DND-41 (cell line): ENCODE results near the gene CTIF.

Experiments
- ATAC-seq: fragments of 200-7000 bp; cut with Tn5 transposase; 3 replicates; pipeline ENCODE4 v1.9.1; 2021; ENCODE audit warnings: low read depth; ENCODE audit not compliant: insufficient read depth
- DNase-seq: peaks from one replicate; pipeline ENCODE4 v3.0.0-alpha.2; 2020
- H2AFZ ChIP-seq: 2 replicates; pipeline ENCODE4 v1.6.0; 2012; ENCODE audit warnings: low read depth, low read length
- H3K27ac ChIP-seq: 2 replicates; pipeline ENCODE4 v1.5.1; 2012; ENCODE audit warnings: low read length, inconsistent platforms
- H3K27me3 ChIP-seq: fragments of 200-600 bp; sonication (generic); 2 replicates; pipeline ENCODE4 v1.6.0; 2012; ENCODE audit warnings: low read length, mild to moderate bottlenecking, inconsistent platforms; ENCODE audit not compliant: insufficient read depth, poor library complexity
- H3K36me3 ChIP-seq: 2 replicates; pipeline ENCODE4 v1.5.1; 2012; ENCODE audit warnings: low read length, inconsistent platforms; ENCODE audit not compliant: insufficient read depth
- H3K4me1 ChIP-seq: 2 replicates; pipeline ENCODE4 v1.5.1; 2012; ENCODE audit warnings: mild to moderate bottlenecking, low read length; ENCODE audit not compliant: insufficient read depth
- H3K4me2 ChIP-seq: 2 replicates; pipeline ENCODE4 v1.6.0; 2012; ENCODE audit warnings: mild to moderate bottlenecking, moderate library complexity, low read length, inconsistent platforms; ENCODE audit not compliant: insufficient read depth
- H3K4me3 ChIP-seq, 2 experiments: fragments of 200-600 bp in 1 of 2; shearing (Covaris generic) in 1 of 2; 2 replicates each; pipeline ENCODE4 v1.5.1; 2012 to 2016; ENCODE audit warnings: inconsistent platforms in 2 of 2, low read length in 2 of 2, mild to moderate bottlenecking in 2 of 2, low read depth in 1 of 2, moderate library complexity in 1 of 2
- H3K79me2 ChIP-seq: 2 replicates; pipeline ENCODE4 v1.6.0; 2012; ENCODE audit warnings: low read length, inconsistent platforms; ENCODE audit not compliant: insufficient read depth
- H3K9ac ChIP-seq: 2 replicates; pipeline ENCODE4 v1.6.0; 2012; ENCODE audit warnings: low read depth, mild to moderate bottlenecking, inconsistent platforms, low read length, moderate library complexity
- H3K9me3 ChIP-seq: 2 replicates; pipeline ENCODE4 v1.5.1; 2012; ENCODE audit warnings: low read length, moderate library complexity, mild to moderate bottlenecking, inconsistent platforms; ENCODE audit not compliant: insufficient read depth, severe bottlenecking
- H4K20me1 ChIP-seq: 2 replicates; pipeline ENCODE4 v1.6.0; 2012; ENCODE audit warnings: low read length; ENCODE audit not compliant: insufficient read depth
- CTCF ChIP-seq: IDR thresholded peaks from 2 replicates; pipeline ENCODE4 v1.5.1; 2012; ENCODE audit warnings: borderline replicate concordance, low read length, moderate library complexity, mild to moderate bottlenecking; ENCODE audit not compliant: poor library complexity, severe bottlenecking; ENCODE audit errors: extremely low read depth
- EZH2 ChIP-seq: IDR thresholded peaks from 3 replicates; pipeline ENCODE4 v1.6.1; 2012; ENCODE audit warnings: borderline replicate concordance, low read depth, mild to moderate bottlenecking, moderate library complexity, low read length, inconsistent platforms; ENCODE audit not compliant: severe bottlenecking

CTIF gene

DNA sequence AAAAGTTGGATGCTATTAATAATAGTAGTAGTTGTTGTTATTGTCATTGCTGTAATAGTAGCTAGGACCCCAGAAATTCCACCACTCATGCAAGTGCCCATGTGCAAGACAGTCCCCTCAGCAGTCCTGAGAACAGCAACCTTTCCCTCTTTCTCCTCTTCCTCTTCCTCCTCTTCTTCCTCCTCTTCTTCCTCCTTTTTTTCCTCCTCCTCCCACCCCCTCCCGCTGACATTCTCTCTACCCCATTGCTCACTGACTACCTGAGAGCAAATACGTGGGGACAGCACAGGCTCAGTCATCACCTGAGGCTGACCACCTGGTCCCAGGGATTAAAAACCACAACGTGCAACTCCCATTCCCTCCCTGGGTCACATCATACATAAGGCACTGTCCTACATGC is 370.1 kb downstream of the CTIF start:
- no peak for DNase-seq
- no peak for ATAC-seq
- Histone ChIP-seq H3K4me1 (peaks cover 8% of the 10 kb centered on the region), H4K20me1 (no peaks in the 10 kb centered on the region), H3K9me3 (no peaks in the 10 kb centered on the region), H3K79me2 (no peaks in the 10 kb centered on the region), H2AFZ (no peak overlapping the region), H3K27me3 (no peaks in the 10 kb centered on the region), H3K9ac (no peak overlapping the region), H3K4me3 (no peak overlapping the region), H3K27ac (no peak overlapping the region), H3K4me2 (no peak overlapping the region), H3K36me3 (no peaks in the 10 kb centered on the region)
- TF ChIP-seq CTCF = no peak
- TF ChIP-seq EZH2 = no peak

DNA sequence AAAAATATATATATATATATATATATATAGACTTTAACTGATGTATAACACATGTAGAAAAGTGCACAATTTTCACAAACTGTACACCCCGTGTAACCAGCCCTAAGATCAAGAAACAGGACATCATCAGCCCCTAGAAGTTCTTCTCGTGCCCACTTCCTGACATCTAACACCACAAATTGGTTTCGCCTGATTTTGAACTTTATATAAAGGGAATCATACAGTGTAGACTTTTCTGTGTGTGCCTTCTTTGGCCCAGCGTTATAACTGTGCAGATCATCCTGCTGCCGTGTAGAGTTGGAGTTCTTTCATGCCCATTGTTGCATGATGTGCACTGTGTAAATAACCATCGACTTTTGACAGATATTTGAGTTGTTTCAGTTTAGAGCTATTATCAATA is 370.9 kb downstream of the CTIF start:
- peaks cover 8% of the 10 kb centered on the region for H3K4me1 ChIP-seq
- no peaks in the 10 kb centered on the region for H3K27me3 ChIP-seq
- no peak overlapping the region for H2AFZ ChIP-seq
- no peak overlapping the region for H3K27ac ChIP-seq
- no peak overlapping the region for H3K4me3 ChIP-seq
- H3K9ac ChIP-seq = no peak overlapping the region
- TF ChIP-seq CTCF (no peak), EZH2 (no peak)
- no peaks in the 10 kb centered on the region for H3K79me2 ChIP-seq
- no peak overlapping the region for H3K4me2 ChIP-seq
- DNase-seq (peak; percentile 23), ATAC-seq (peak; percentile 86)
- no peaks in the 10 kb centered on the region for H3K36me3 ChIP-seq
- no peaks in the 10 kb centered on the region for H4K20me1 ChIP-seq
- H3K9me3 ChIP-seq = no peaks in the 10 kb centered on the region

GRCh38 chr18:48910972-48911545 is 372.2 kb downstream of the CTIF start:
- H3K9me3 ChIP-seq = no peaks in the 10 kb centered on the region
- H3K79me2 ChIP-seq = no peaks in the 10 kb centered on the region
- no peak overlapping the region for H3K4me2 ChIP-seq
- H3K36me3 ChIP-seq = no peaks in the 10 kb centered on the region
- no peak overlapping the region for H2AFZ ChIP-seq
- ATAC-seq = no peak
- no peak for TF ChIP-seq CTCF
- TF ChIP-seq EZH2 = no peak
- no peak for DNase-seq
- H3K4me1 ChIP-seq = peaks cover 8% of the 10 kb centered on the region
- no peak overlapping the region for H3K27ac ChIP-seq
- H3K4me3 ChIP-seq = no peak overlapping the region
- H3K9ac ChIP-seq = no peak overlapping the region
- no peaks in the 10 kb centered on the region for H3K27me3 ChIP-seq
- H4K20me1 ChIP-seq = no peaks in the 10 kb centered on the region
